HK-2 (cell line): ENCODE data around the gene NRSN1.
"Not testable (repeated sequence)": the region's sequence is repeated elsewhere in the genome, so short reads cannot be mapped to it uniquely, and the experiment has no call there.

Experiments
- DNase-seq: peaks from one replicate; pipeline ENCODE4 v3.0.0-alpha.2; 2018; ENCODE audit not compliant: unreplicated experiment

The NRSN1 gene

DNA sequence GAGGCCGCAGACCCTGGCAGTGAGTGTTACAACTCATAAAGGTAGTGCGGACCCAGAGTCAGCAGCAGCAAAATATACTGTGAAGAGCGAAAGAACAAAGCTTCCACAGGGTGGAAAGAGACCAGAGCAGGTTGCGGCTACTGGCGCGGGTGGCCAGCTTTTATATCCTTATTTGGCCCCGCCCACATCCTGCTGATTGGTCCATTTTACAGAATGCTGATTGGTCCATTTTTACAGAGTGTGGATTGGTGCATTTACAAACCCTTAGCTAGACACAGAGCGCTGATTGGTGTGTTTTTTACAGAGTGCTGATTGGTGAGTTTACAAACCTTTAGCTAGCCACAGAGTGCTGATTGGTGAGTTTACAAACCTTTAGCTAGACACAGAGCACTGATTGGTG, 16.7 kb downstream of the NRSN1 start:
- not testable (repeated sequence) for DNase-seq

DNA sequence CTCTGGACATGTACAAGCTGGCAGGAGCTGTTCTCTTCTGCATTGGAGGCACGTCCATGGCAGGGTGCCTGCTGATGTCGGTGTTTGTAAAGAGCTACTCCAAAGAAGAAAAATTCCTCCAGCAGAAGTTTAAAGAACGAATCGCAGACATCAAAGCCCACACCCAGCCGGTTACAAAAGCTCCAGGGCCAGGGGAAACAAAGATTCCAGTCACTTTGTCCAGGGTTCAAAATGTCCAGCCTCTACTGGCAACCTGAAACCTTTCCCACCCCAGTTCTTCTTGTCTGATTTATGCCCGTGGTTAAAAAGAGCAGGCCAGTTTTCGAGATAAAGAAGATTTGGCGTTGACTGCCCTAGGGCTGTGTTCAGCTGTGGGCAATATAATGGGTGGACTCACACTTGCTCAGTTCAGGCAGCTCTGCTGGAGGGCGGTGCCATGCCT, 19.7 kb downstream of the NRSN1 start:
- no peak for DNase-seq

DNA sequence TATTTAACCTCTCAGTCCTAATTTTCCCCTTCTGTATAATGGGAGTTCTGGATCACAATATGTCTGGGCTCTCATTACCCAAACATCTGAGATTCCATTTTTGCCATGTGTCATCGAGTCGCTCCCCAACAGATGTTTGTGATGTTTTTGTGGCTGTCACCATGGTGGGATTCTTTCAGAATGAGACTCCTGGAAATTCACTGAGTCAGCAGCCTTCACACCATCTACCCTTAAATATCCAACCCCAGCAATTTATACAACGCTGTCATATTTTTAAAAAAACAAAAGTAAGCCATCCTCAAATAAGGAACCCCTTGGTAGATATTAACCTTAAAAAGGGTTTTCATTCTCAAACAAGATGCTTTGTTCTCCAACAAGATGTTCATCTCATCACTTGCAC, 20.9 kb downstream of the NRSN1 start:
- DNase-seq: no peak

DNA sequence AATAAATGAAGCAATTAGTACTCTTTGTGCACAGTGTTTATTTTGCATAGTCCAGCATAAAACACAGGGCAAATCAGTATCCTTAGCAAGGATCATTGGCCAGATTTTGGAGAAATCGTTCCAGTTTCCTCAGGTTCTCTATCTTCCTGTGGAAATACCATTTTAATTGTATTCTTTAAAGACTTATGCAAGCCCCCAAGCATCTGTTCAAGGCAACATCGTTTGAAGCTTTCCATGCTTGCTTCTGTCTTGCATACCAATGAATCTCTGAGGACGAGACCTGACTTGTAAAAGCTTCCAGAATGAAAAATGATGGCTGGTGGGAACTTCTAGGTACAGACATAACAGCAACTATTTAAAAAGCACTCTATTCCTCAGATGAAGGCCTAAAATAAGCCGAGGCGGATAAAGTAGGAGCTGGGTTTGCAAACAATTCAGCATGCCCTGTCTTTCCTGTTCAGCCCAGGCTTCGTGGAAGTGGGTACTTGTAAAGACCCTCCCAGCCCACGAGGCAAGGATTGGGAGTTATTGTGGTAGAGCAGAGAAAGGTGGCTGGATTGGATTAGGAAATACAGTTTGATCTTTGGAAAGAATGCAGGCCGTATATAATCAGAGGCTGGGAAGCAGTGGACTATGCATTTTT, 21.6 kb downstream of the NRSN1 start:
- DNase-seq: no peak

DNA sequence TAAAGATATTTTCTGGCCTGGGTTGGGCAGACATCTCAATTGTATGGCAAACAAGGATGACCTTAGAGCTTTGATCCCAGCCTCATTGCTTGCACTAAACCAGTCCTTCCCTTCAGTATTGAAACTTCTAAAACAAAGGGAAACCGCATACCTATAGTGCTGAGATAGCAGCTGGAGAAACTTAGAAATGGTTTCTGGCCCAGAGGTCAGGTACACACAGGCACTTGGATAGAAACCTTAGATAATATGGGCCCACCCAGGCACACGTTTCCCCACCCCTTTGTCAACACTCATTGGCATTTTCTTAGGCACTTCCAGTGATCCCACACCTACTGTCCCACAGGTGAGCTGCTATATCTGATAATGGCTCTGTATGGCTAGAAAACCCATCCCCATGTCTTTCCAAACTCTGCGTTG, 22.1 kb downstream of the NRSN1 start:
- DNase-seq: no peak

DNA sequence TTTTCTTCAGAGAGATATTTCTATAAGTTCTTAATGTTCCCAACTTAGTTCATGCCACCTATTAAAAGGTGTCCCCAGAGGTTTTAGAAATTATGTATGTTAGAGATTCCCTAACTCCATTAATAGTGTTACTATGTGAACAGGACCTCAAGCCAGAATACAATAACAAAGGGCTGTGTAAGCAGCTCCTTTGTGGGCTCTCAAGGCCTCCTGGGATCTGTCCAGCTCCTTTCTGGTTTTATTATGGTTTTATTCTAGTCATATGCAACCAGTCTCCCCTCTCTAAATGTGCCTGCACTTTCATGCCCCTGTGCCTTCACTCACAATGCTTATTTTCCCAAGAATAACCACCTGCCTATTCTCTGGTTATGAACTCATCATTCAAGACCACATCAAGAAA, 22.7 kb downstream of the NRSN1 start:
- no peak for DNase-seq

DNA sequence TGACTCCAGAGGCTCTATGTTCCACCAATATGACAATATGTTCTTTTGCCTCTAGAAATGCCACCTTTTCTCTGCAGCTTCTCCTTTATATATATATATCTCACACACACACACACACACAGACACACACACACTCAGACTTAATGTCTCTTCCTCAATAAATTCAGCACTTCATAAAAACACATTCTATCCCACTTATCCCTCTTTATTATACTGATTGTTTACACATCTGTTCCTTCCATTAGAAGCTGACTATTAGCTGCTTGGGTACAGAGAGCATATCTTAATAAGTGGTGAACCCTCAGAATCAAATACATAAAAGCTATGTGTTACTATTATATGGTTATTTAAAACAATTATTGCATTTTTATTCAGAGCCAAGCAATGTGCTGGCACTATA, 23.3 kb downstream of the NRSN1 start:
- DNase-seq: no peak

DNA sequence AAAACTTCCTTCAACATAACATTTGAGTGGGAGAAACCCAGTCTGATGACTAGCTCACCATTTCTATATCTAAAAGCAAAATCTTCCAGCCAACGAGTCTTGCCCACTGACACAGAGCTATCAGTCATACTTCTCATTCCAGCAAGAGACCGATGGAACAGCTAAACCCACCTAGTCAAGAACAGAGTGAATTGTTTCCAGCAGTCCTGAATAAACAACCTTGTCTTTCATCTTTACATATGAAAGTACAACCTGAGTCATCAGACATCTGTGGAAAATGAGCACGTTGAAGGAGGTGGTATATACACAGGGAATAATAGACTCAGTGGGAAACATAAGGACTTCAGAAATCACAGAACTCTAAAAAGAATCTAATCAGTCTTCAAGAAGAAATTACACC, 23.8 kb downstream of the NRSN1 start:
- DNase-seq: no peak

DNA sequence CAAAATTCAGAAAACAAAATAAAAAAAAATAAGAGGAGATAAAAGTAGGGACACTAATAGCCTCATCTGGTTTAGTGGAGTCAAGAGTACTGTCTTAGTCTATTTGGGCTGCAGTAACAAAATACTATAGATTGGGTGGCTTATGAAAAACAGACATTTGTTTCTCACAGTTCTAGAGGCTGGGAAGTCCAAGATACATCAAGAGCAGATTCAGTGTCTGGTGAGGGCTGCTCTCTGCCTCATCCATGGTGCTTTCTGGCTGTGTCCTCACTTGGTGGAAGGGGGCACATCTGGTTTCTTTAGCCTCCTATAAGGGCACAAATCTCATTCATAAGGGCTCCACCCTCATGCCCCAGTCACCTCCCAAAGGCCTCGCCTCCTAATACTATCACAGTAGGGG, 26.0 kb downstream of the NRSN1 start:
- DNase-seq: no peak

DNA sequence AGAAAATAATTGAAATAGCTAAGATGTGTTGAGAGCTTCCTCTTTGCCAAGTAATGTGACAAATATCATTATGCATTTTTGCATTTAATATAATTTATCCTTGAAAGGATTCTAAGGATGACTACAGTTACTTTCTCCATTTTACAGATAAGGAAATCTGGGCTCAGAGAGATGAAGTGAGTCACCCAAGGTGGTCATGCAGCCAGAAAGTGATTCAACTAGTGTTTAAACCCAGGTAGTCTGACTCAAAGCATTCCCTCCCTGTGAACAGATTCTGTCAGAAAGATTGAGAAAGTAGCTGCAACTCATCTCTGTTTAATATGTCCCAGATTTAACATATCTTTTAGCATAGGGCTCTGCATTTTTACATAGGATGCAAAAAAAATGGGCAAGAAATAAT, 28.1 kb downstream of the NRSN1 start:
- DNase-seq: no peak

DNA sequence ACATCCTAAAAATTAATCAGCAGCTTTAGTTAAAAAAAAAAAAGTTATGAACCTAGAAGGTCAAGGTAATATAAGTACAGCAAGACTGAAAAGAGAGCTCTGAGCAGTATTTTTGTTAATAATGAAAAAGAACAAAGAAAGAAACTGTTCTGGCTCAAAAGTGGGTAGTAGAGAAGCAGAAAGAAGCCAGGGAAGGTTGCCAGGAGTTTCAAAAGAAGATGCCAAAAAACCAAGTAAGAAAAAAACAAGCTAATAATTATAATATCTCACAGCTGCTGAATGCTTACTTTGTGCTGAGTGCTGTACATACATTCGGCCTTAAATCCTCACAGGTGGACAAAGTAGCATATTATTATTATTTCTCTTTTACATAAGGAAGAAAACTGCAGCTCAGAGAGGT, 31.9 kb downstream of the NRSN1 start:
- no peak for DNase-seq

DNA sequence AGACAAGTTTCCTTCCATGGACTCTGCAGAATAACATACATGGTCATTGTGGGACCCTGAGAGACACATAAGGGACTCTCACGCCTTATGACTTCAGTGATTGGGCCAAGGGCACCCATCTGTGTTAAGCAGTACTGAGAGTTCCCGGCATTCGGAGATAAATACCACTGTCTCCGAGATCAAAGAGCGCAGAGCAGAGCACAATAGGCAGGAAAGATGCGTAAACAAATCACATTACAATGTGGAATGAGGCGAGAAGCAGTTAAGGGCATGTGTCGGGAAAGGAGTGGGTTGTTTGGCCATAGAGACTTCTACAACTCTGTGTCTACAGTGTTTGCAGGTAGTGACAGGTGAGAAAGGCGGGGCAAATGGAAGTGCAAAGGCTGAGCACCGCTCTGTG, 57.6 kb downstream of the NRSN1 start:
- no peak for DNase-seq

DNA sequence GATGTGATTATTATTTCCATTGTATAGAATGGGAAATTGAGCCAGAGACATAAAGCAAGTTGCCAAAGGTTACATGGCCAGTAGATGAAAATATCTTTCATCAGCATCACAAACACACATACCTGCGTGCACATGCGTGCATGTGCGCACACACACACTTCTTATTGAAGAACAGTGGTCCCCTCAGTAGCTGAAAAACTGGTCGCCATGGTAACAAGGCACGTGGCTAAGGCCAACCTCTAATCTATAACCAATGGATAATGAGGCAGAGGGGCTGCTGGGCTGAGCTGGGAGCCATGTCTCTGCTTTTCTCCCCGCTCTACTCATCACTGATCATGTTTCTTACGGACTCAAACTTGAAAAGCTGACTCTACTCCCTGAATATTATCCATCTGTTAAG, 60.3 kb downstream of the NRSN1 start:
- DNase-seq: no peak

DNA sequence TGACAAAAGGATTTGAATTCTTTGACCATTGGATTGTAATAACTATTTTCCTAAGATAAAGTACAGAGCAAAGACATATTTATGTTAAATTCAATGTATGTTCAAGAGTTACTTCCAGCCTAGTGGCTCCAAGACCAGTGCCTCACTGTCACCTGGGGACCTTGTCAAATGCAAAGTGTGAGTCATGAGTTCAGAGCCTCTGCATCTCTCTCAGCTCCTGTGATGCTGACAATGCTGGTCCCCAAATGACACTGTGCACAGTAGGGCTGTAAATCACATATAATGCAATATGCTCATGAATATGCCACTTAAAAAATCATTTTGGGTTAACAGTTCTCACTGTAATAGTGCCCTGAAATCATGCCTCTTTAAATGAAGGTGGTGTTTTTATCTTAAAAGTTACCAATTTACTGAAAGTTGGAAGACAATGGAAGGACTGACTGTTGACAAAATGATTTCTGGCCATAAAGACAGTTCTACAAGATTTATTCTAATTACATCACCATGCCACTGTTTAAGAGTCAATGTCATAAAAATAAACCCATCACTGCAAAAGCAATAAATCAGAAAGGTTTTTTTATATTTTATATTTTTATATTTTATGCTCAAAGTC, 62.1 kb downstream of the NRSN1 start:
- no peak for DNase-seq

DNA sequence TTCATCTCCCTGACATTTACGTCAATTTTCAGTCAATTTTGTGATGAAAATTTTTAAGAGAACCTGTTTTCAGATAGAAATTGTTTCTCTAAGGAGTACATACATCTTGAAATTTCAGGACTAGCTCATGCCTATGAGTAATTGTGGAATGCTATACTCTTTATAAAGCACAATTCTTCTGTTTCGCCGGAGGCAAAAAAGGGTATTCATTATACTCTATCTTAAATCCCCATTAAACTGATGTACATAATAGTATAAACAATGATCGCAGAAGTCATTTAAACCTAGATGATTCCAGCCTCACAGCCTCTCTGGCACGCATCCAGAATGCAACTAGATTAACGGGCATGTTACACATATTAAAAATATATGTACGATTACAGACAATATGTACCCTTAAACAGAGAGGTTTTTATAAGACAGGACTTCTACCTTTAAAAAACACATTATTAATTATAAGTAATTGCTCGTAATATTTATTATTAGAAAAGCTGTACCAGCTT, 62.6 kb downstream of the NRSN1 start:
- DNase-seq: no peak

DNA sequence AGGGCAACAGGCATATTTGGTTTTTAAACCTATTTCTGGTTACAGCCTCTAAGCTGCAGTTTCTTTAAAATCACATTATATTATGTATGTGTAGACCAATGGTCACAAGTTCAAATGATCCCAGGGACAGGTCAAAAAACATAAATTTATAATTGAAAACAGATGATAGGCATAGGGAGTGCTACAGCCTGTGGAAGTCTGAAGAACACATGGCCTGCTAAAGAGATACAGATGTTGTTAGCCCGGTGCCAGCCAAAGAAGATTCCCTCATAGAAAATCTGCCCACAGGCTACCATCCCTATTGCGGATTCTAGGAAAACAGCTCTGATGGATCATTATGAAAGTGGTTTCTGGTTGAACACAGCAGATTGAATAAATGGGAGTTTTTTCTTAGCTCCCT, 65.3 kb downstream of the NRSN1 start:
- DNase-seq: no peak

DNA sequence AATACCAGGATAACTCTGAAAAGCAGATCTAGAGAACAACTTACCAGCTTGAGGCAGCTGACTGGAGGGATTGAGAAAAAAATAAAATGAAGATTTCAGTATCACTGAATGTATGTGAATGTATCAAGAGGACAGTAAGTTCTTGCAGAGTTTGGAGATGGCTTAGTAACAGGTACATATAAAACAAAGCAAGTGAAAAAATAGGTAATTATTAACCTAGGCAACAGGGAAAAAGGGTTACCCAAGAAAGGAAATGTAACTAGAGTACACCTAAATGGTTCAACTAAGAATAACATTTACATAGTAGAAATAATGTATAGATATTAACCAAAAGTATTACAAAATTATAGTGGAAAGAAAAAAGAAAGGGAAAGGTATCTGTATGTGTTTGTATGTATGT, 67.3 kb downstream of the NRSN1 start:
- no peak for DNase-seq

DNA sequence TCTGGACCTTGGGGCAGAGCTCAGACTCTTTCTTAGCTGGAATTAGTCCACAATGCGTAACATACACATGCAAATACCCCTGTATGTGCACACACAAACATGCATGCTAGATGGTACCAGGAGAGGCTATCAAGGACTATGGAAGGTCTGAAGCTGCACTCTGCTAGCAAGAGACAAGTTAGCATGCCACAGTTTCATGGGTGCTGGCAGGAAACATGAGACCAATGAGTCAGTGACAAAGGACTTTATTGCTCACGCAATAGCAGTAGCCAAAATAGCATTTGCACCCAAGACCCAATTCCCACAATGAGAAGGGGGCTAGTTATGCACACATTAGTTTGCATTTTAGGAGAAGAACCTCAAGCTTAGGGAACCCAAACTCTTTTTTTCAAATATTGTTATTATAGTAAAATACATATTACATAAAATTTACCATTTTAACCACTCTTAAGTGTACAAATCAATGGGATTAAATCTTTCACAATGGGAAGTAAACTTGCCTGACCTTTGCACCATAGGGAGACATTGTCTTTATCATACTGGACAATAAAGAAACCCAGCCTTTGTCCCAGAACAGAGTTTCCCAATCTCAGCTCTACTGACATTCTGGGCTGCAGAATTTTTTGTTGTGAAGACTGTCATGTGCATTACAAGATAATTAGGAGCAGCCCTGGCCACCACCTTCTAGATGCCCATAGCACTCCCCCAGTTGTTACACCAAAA, 69.1 kb downstream of the NRSN1 start:
- DNase-seq: no peak

DNA sequence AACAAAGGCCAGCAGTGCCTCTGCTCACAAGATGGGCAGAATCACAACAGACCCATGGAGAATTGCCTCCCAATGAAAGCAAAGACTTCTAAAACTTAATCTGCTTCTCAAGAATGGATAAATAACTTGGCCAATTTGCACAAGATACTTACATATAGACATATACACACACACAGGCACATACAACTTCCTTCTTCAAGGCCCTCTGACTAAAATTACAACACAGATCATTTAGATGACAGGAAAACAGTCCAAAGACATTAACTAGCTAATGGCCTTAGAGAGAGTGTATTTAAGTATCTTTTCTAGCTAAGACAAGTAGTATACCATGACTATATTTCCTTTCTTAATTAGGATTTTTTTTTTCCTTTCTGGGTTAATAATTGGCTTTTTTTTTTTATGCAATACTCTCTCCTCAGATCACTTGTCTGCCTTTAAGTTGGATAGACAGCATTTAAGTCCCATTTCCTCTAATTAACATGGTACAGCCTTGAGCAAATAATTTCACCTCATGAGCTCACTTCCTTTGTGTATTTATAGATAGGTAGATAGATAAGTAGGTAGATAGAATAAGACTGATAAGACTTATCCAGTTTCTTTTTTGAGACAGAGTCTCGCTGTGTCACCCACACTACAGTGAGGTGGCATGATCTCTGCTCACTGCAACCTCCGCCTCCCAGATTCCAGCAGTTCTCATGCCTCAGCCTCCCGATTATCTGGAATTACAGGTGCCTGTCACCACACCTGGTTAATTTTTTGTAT, 70.0 kb downstream of the NRSN1 start:
- no peak for DNase-seq
